ENCODE results near the gene ZNF646. TPM values are rescaled to one million over a fixed set of nuclear protein-coding genes. Genes with fewer than 3 reads are reported as not detected.

ZNF646 gene
- total and polyA plus RNA-seq, 2 of the 13 experiments (the other 11 are each of a cell fraction or from before 2014, with no cell fraction given) = 3.4 to 10.9 TPM

DNA sequence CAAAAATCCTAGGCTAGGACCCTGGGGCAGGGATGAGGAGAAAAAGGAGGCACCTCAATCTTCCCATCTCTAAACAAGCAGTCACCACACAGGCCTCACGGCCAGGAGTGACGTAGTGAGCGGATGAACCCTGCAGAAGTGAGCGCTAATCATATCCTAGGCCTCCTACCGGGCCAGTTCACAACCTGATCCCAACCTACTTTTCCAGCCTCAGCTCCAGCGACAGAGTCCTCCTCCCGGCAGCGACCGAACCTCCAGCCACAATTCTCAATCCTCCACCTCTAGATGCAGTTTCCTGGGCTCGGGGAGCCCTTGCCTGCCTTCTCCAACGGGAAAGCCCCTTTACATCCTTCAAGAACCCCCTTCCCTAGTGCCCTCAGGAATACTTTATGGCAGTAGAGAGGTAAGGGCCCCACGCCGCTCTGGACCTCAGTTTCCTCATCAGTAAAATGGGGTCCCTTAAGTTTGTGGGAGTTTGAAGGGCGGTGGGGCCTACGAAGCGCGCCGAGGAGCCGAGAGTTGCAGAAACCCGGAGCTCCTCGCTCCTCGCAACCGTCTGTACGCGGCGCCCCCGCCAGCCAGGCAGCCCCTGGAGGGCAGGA, 1.6 kb upstream of the ZNF646 start (continued):
- TF ChIP-seq, protein P1, sequence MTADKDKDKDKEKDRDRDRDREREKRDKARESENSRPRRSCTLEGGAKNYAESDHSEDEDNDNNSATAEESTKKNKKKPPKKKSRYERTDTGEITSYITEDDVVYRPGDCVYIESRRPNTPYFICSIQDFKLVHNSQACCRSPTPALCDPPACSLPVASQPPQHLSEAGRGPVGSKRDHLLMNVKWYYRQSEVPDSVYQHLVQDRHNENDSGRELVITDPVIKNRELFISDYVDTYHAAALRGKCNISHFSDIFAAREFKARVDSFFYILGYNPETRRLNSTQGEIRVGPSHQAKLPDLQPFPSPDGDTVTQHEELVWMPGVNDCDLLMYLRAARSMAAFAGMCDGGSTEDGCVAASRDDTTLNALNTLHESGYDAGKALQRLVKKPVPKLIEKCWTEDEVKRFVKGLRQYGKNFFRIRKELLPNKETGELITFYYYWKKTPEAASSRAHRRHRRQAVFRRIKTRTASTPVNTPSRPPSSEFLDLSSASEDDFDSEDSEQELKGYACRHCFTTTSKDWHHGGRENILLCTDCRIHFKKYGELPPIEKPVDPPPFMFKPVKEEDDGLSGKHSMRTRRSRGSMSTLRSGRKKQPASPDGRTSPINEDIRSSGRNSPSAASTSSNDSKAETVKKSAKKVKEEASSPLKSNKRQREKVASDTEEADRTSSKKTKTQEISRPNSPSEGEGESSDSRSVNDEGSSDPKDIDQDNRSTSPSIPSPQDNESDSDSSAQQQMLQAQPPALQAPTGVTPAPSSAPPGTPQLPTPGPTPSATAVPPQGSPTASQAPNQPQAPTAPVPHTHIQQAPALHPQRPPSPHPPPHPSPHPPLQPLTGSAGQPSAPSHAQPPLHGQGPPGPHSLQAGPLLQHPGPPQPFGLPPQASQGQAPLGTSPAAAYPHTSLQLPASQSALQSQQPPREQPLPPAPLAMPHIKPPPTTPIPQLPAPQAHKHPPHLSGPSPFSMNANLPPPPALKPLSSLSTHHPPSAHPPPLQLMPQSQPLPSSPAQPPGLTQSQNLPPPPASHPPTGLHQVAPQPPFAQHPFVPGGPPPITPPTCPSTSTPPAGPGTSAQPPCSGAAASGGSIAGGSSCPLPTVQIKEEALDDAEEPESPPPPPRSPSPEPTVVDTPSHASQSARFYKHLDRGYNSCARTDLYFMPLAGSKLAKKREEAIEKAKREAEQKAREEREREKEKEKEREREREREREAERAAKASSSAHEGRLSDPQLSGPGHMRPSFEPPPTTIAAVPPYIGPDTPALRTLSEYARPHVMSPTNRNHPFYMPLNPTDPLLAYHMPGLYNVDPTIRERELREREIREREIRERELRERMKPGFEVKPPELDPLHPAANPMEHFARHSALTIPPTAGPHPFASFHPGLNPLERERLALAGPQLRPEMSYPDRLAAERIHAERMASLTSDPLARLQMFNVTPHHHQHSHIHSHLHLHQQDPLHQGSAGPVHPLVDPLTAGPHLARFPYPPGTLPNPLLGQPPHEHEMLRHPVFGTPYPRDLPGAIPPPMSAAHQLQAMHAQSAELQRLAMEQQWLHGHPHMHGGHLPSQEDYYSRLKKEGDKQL (CRISPR knock-in tag; IDR thresholded peaks at IDR 0.05; ENCODE audit: low read depth) = no peak
- TF ChIP-seq ASH2L (IDR thresholded peaks at IDR 0.05; ENCODE audit: insufficient read length, low read depth, low read length) (no peak), PLRG1 (conservative IDR thresholded peaks at IDR 0.05) (no peak), ZNF20 (CRISPR knock-in tag; IDR thresholded peaks at IDR 0.05) (no peak), ZNF431 (CRISPR knock-in tag; IDR thresholded peaks at IDR 0.05; ENCODE audit: borderline replicate concordance, low read depth) (no peak), ZNF430 (CRISPR knock-in tag; IDR thresholded peaks at IDR 0.05) (peak; percentile 32; the same call in 1 of the 2 replicates), ZNF292 (CRISPR knock-in tag; IDR thresholded peaks at IDR 0.05; ENCODE audit: borderline replicate concordance, low read depth) (no peak), TBL1XR1 (IDR thresholded peaks at IDR 0.05; ENCODE audit: borderline replicate concordance, low read length, partially characterized antibody) (no peak), ZFP1 (CRISPR knock-in tag; IDR thresholded peaks at IDR 0.05) (no peak), ZNF790 (CRISPR knock-in tag; IDR thresholded peaks at IDR 0.05; ENCODE audit: borderline replicate concordance) (no peak), ZNF432 (CRISPR knock-in tag; IDR thresholded peaks at IDR 0.05; ENCODE audit: borderline replicate concordance) (peak; percentile 43; the same call in 1 of the 2 replicates), HOXA3 (CRISPR knock-in tag; IDR thresholded peaks at IDR 0.05) (no peak), MXD4 (CRISPR knock-in tag; IDR thresholded peaks at IDR 0.05) (no peak), ZNF619 (CRISPR knock-in tag; IDR thresholded peaks at IDR 0.05) (no peak), ZSCAN9 (CRISPR knock-in tag; IDR thresholded peaks at IDR 0.05; ENCODE audit: borderline replicate concordance) (no peak), CENPX (CRISPR knock-in tag; IDR thresholded peaks at IDR 0.05) (0 out of 2 replicates have a peak, but pooled peaks have one; percentile 29), JARID2 (CRISPR knock-in tag; IDR thresholded peaks at IDR 0.05; ENCODE audit: insufficient replicate concordance) (no peak)
- TF ChIP-seq, protein P2, sequence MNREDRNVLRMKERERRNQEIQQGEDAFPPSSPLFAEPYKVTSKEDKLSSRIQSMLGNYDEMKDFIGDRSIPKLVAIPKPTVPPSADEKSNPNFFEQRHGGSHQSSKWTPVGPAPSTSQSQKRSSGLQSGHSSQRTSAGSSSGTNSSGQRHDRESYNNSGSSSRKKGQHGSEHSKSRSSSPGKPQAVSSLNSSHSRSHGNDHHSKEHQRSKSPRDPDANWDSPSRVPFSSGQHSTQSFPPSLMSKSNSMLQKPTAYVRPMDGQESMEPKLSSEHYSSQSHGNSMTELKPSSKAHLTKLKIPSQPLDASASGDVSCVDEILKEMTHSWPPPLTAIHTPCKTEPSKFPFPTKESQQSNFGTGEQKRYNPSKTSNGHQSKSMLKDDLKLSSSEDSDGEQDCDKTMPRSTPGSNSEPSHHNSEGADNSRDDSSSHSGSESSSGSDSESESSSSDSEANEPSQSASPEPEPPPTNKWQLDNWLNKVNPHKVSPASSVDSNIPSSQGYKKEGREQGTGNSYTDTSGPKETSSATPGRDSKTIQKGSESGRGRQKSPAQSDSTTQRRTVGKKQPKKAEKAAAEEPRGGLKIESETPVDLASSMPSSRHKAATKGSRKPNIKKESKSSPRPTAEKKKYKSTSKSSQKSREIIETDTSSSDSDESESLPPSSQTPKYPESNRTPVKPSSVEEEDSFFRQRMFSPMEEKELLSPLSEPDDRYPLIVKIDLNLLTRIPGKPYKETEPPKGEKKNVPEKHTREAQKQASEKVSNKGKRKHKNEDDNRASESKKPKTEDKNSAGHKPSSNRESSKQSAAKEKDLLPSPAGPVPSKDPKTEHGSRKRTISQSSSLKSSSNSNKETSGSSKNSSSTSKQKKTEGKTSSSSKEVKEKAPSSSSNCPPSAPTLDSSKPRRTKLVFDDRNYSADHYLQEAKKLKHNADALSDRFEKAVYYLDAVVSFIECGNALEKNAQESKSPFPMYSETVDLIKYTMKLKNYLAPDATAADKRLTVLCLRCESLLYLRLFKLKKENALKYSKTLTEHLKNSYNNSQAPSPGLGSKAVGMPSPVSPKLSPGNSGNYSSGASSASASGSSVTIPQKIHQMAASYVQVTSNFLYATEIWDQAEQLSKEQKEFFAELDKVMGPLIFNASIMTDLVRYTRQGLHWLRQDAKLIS (CRISPR knock-in tag; IDR thresholded peaks at IDR 0.05) = no peak; the same call in 1 of the 2 replicates
- TF ChIP-seq, protein P3, sequence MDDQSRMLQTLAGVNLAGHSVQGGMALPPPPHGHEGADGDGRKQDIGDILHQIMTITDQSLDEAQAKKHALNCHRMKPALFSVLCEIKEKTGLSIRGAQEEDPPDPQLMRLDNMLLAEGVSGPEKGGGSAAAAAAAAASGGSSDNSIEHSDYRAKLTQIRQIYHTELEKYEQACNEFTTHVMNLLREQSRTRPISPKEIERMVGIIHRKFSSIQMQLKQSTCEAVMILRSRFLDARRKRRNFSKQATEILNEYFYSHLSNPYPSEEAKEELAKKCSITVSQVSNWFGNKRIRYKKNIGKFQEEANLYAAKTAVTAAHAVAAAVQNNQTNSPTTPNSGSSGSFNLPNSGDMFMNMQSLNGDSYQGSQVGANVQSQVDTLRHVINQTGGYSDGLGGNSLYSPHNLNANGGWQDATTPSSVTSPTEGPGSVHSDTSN (CRISPR knock-in tag; IDR thresholded peaks at IDR 0.05; ENCODE audit: borderline replicate concordance) = no peak
